WERI-Rb-1 (cell line): Measurements from ENCODE around the gene TEF.

Source experiments
- DNase-seq: peaks from one replicate; pipeline ENCODE4 v3.0.0-alpha.2; 2020
- H3K27ac ChIP-seq: fragments of 250-450 bp; sonication (Bioruptor Pico); 2 replicates; pipeline ENCODE4 v1.5.1; 2020; ENCODE audit warnings: mild to moderate bottlenecking, moderate library complexity
- H3K27me3 ChIP-seq: fragments of 250-450 bp; sonication (Bioruptor Pico); 2 replicates; pipeline ENCODE4 v1.5.1; 2021; ENCODE audit warnings: mild to moderate bottlenecking, low read depth, moderate library complexity; ENCODE audit not compliant: insufficient read depth, severe bottlenecking
- H3K36me3 ChIP-seq: fragments of 250-450 bp; sonication (Bioruptor Pico); 2 replicates; pipeline ENCODE4 v1.5.1; 2020; ENCODE audit warnings: mild to moderate bottlenecking, moderate library complexity
- H3K4me3 ChIP-seq: 2 replicates; pipeline ENCODE4 v1.5.1; 2011; ENCODE audit warnings: low read depth, mild to moderate bottlenecking, control low read depth, low read length
- H3K9me3 ChIP-seq: fragments of 250-450 bp; sonication (Bioruptor Pico); 2 replicates; pipeline ENCODE4 v1.5.1; 2021; ENCODE audit warnings: mild to moderate bottlenecking, moderate library complexity; ENCODE audit not compliant: severe bottlenecking
- CTCF ChIP-seq: IDR thresholded peaks from 2 replicates; pipeline ENCODE4 v1.5.1; 2011; ENCODE audit warnings: low read depth, mild to moderate bottlenecking, control low read depth, inconsistent platforms, low read length

The TEF gene

GRCh38 chr22:41338614-41339212 lies 43.0 kb upstream of the TEF start:
- no peak for TF ChIP-seq CTCF
- Histone ChIP-seq H3K4me3 (no peak overlapping the region), H3K27ac (peak overlapping the region; percentile 12; the same call in 1 of the 2 replicates), H3K27me3 (no peaks in the 10 kb centered on the region), H3K9me3 (no peaks in the 10 kb centered on the region), H3K36me3 (peaks cover 42% of the 10 kb centered on the region)
- peak; percentile 46 for DNase-seq

DNA sequence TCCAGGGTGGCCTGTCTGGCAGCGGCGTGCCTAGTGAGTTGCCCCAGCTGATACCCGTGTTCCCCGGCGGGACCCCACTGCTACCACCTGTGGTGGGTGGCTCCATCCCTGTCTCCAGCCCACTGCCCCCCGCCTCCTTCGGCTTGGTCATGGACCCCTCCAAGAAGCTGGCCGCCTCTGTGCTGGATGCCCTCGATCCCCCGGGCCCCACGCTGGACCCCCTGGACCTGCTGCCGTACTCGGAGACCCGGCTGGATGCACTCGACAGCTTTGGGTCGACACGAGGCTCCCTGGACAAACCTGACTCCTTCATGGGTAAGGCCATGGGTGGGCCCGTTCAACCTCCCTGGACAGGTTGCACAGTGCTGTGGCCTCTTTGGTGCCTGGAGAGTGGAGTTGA lies 41.9 kb upstream of the TEF start:
- Histone ChIP-seq H3K27me3 (no peaks in the 10 kb centered on the region), H3K4me3 (no peak overlapping the region), H3K27ac (no peak overlapping the region), H3K36me3 (peaks cover 41% of the 10 kb centered on the region), H3K9me3 (no peaks in the 10 kb centered on the region)
- no peak for TF ChIP-seq CTCF
- DNase-seq: no peak

DNA sequence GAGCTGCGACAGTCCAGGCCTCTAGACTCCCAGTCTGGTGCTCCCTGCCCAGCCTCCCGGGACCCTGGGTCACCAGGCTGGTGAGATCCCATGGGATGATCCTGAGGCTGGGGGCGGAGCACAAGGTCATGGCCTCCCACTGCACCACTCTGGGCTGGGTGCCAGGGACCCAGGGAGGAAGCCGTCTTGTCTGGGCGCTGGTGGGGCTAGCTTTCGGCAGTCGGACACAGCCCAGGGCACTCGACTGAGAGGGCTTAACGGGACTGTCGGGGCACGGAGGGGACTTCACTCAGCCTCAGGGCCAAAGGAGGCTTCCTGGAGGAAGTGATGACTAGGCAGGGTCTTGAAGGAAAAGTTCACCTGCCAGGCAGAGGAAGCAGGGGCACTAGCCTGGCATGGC lies 41.4 kb upstream of the TEF start:
- H3K27me3 ChIP-seq: no peaks in the 10 kb centered on the region
- no peak overlapping the region for H3K4me3 ChIP-seq
- peaks cover 39% of the 10 kb centered on the region for H3K36me3 ChIP-seq
- no peak for DNase-seq
- no peak for TF ChIP-seq CTCF
- H3K27ac ChIP-seq: no peak overlapping the region
- no peaks in the 10 kb centered on the region for H3K9me3 ChIP-seq

GRCh38 chr22:41341012-41341411 lies 40.7 kb upstream of the TEF start:
- DNase-seq: no peak
- Histone ChIP-seq H3K4me3 (no peak overlapping the region), H3K27ac (no peak overlapping the region), H3K36me3 (peaks cover 34% of the 10 kb centered on the region), H3K27me3 (no peaks in the 10 kb centered on the region), H3K9me3 (no peaks in the 10 kb centered on the region)
- no peak for TF ChIP-seq CTCF

DNA sequence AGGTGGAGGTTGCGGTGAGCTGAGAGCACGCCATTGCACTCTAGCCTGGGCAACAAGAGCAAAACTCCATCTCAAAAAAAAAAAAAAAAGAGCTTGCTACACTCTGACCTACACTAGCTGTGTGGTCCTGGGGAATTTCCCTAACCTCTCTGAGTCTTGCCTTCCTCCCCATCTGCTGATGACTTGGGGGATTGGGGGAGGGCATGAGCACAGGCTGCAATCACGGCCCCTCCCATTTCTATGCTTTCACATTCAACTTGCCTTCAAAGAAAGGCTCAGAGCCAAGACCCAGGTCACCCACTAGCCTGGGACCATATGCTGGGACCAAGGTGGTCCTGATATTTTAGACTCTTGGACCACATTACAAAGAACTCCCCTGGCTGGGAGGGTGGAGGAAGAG lies 39.8 kb upstream of the TEF start:
- Histone ChIP-seq H3K27ac (no peak overlapping the region), H3K9me3 (no peaks in the 10 kb centered on the region), H3K4me3 (no peak overlapping the region), H3K27me3 (no peaks in the 10 kb centered on the region), H3K36me3 (peaks cover 41% of the 10 kb centered on the region)
- TF ChIP-seq CTCF: no peak
- no peak for DNase-seq

DNA sequence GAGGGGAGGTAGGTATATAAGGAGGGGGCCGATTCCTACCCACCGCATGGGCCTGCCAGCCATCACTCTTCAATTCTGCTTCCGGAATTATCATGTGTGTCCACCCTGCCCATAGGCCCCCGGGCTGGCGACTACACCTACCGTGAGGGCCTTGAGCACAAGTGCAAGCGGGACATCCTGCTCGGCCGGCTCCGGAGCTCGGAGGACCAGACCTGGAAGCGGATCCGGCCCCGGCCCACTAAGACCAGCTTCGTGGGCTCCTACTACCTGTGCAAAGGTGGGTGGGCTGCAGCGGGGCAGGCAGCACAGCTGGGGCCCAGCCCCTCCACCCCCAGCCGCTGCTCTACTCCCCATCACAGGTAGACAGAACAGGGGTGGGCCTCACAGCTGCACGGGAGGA lies 38.4 kb upstream of the TEF start:
- TF ChIP-seq CTCF: no peak
- no peak overlapping the region for H3K27ac ChIP-seq
- peaks cover 52% of the 10 kb centered on the region for H3K36me3 ChIP-seq
- no peak overlapping the region for H3K4me3 ChIP-seq
- DNase-seq: no peak
- no peaks in the 10 kb centered on the region for H3K9me3 ChIP-seq
- no peaks in the 10 kb centered on the region for H3K27me3 ChIP-seq
